Bronchial epithelial cell (primary cell): ENCODE data around the gene NIPA2. TPM values are rescaled to one million over a fixed set of nuclear protein-coding genes. Genes with fewer than 3 reads are reported as not detected.

Experiments used
- DNase-seq: peaks from one replicate; pipeline ENCODE4 v3.0.0-alpha.2; 2010; ENCODE audit warnings: low read depth
- FAIRE-seq: peaks from 2 replicates; lab custom pipeline; 2011; peaks lifted over from hg19 to GRCh38; lab: Jason Lieb, UNC
- H3K27me3 ChIP-seq: 2 replicates; pipeline ENCODE4 v1.5.1; 2011; ENCODE audit warnings: low read length; ENCODE audit not compliant: control insufficient read depth, insufficient read depth
- H3K36me3 ChIP-seq: 2 replicates; pipeline ENCODE4 v1.5.1; 2011; ENCODE audit warnings: low read length; ENCODE audit not compliant: control insufficient read depth, insufficient read depth
- H3K4me3 ChIP-seq: 2 replicates; pipeline ENCODE4 v1.5.1; 2011; ENCODE audit warnings: mild to moderate bottlenecking, low read depth, low read length, control low read depth
- CTCF ChIP-seq: IDR thresholded peaks from 2 replicates; pipeline ENCODE4 v1.5.1; 2011; ENCODE audit warnings: mild to moderate bottlenecking, moderate library complexity, low read length, control low read depth, inconsistent platforms; ENCODE audit not compliant: insufficient read depth, severe bottlenecking
- total RNA-seq: library from RNA; depleted of rRNA; stranded (reverse); fragments of >200 nt; gene quantifications from 2 replicates; pipeline ENCODE4 v1.2.1, GENCODE V29; 2014

NIPA2 gene
- total RNA-seq, 1 donor from 2014 or later, result 76.1 TPM

DNA sequence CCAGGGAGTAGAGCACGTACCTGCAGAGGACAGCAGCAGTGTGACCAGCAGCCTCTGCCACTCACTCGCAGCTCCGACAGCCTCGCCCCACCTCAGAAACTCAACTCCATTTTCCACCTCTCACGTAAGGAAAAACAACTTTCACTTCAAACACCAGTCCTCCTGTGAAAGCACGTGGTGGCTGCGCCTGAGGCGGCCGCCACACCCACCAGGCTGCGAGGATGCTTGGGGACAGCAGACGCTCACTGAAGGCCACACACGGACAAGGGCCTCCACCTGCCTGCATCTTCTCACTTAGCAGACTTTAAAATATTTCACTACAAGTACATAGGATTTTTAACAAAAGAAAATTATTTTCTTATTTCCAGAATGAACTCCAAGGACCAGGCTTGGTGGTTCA is 73.8 kb downstream of the NIPA2 start:
- H3K4me3 ChIP-seq, result no peak overlapping the region
- no peaks in the 10 kb centered on the region for H3K27me3 ChIP-seq
- no peak for TF ChIP-seq CTCF
- DNase-seq (no peak), FAIRE-seq (no peak)
- peaks cover 27% of the 10 kb centered on the region for H3K36me3 ChIP-seq

- H3K4me3 ChIP-seq, result no peak overlapping the region
- TF ChIP-seq CTCF, result no peak
- DNase-seq (no peak), FAIRE-seq (no peak)
- H3K27me3 ChIP-seq, result no peaks in the 10 kb centered on the region
- peaks cover 28% of the 10 kb centered on the region for H3K36me3 ChIP-seq
Observed at GRCh38 chr15:22913646-22914380, 75.3 kb downstream of the NIPA2 start.

DNA sequence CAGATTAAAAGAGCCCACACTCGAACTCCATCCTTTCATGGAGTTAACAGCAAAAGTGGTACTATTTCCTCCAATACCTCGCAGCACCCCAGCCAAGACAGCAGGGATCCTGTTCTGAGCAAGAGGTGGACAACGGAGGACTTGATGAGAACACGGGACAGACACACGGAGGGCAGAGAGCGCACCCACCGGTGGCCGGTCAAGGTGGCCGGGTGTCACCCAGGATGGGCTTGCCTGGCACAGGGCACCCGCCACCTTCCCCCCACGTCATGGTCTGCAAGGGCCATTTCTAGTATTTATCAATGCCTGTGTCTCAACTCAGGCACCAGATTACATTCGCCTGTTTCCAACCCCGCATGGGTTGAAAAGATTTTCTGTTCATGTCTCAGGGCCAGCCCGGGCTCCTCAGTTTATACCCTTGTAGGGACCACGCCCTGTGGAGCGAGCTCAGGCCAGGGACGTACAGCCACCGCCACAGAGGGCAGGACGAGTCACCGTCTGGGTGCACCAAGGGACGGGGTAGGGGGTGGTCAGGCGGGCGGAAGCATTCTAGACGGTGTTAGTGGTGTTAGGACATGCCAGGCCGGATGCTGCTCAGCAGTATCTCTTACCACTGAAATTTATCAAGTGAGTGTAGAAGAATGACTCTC is 77.5 kb downstream of the NIPA2 start:
- Histone ChIP-seq H3K4me3 (no peak overlapping the region), H3K36me3 (peaks cover 21% of the 10 kb centered on the region), H3K27me3 (no peaks in the 10 kb centered on the region)
- DNase-seq (peak; percentile 50), FAIRE-seq (no peak)
- no peak for TF ChIP-seq CTCF

GRCh38 chr15:22916606-22917350 is 78.3 kb downstream of the NIPA2 start:
- H3K27me3 ChIP-seq, result no peaks in the 10 kb centered on the region
- DNase-seq (no peak), FAIRE-seq (no peak)
- H3K36me3 ChIP-seq, result peaks cover 16% of the 10 kb centered on the region
- no peak for TF ChIP-seq CTCF
- no peak overlapping the region for H3K4me3 ChIP-seq

GRCh38 chr15:22917556-22917955 is 79.1 kb downstream of the NIPA2 start:
- TF ChIP-seq CTCF, result no peak
- Histone ChIP-seq H3K27me3 (no peaks in the 10 kb centered on the region), H3K36me3 (peaks cover 16% of the 10 kb centered on the region), H3K4me3 (no peak overlapping the region)
- DNase-seq (no peak), FAIRE-seq (no peak)

Other genes with a start within 250 kb of the NIPA2 start
- 12.6 and 17.9 TPM in 2 replicates for gene NIPA1, start 52.0 kb upstream of the NIPA2 start, total RNA-seq
- gene CYFIP1, start 141.7 kb downstream of the NIPA2 start, total RNA-seq, result 59.5 and 61.4 TPM in 2 replicates
- gene TUBGCP5, start 200.9 kb downstream of the NIPA2 start, total RNA-seq, result 12.9 and 18.9 TPM in 2 replicates